C4-2B (cell line): Measurements from ENCODE around the gene ASB16.

Source experiments
- H3K27ac ChIP-seq: fragments of 450-650 bp; 2 replicates; pipeline ENCODE4 v1.5.1; 2017
- CTCF ChIP-seq: fragments of 450-650 bp; conservative IDR thresholded peaks from 2 replicates; pipeline ENCODE4 v1.5.1; 2017; ENCODE audit warnings: mild to moderate bottlenecking
- ZFX ChIP-seq: fragments of 450-650 bp; IDR thresholded peaks from 2 replicates; pipeline ENCODE4 v1.6.1; 2017

Gene ASB16

DNA sequence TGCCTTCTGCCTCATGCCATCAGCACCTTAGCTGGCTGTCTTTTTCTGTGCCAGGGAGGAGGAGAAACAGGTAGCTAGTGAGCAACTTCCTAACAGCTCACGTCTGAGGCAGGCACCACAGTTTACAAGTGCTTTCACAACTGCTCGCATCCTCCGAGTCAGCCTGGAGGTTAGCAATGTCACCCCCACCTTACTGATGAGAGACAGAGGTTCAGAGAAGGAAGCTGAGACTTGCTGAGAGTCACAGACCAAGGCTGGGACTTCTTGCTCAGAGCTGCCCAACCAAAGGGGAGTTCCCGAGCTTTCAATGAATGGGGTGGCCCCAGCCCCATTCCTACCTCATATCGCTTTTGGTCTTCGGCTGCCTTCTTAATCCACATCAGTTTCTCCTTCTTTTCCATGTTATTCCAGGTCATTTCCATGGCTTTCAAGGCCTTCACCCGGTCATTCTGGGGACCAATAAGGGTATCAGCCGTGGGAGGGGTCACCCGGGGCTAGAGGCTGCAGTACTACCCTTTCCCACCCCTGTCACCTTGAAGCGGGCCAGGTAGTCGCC is 39.4 kb downstream of the ASB16 start:
- H3K27ac ChIP-seq, result no peak overlapping the region
- TF ChIP-seq CTCF (no peak), ZFX (no peak)

DNA sequence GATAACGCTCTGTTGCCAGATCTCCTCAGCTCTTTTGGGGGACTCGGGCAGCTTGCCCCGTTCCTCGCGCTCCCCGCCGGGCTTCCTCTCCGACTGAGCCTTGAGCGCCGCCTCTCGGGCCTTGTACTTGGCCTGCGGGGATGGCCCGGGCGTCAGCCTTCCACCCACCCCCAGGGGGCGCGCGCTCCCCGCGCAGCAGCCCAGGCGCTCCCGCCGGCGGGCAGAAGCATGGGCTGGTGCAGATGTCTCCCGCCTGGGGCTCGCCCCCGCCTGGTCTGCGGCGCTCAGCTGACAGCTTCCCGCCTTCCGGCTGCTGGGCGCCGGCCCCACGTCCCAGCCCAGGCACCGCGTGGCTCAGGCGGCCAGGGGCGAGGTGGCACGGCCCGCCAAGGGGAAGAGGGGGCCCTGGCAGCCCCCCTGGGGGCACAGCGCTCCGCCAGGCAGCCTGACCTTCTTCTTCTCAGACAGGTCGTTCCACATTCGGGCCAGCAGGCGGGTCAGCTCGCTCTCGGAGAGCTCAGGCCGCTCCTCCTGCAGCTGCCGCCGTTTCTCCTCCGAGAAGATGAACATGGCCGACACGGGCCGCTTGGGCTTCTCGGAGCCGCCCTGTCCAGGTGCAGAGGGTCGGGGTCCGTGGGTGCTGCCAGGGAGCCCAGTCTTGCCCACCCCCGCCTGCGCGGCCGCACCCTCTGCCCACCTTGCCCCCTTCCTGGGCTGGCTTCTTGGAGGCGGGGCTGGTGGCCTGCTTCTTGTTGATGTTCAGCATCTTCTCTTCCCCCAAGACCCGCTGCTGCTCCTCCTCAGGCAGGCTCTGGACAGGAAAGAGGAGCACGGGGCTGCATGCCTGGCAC is 40.1 kb downstream of the ASB16 start:
- no peak overlapping the region for H3K27ac ChIP-seq
- peak; percentile 27 for TF ChIP-seq CTCF
- no peak for TF ChIP-seq ZFX

DNA sequence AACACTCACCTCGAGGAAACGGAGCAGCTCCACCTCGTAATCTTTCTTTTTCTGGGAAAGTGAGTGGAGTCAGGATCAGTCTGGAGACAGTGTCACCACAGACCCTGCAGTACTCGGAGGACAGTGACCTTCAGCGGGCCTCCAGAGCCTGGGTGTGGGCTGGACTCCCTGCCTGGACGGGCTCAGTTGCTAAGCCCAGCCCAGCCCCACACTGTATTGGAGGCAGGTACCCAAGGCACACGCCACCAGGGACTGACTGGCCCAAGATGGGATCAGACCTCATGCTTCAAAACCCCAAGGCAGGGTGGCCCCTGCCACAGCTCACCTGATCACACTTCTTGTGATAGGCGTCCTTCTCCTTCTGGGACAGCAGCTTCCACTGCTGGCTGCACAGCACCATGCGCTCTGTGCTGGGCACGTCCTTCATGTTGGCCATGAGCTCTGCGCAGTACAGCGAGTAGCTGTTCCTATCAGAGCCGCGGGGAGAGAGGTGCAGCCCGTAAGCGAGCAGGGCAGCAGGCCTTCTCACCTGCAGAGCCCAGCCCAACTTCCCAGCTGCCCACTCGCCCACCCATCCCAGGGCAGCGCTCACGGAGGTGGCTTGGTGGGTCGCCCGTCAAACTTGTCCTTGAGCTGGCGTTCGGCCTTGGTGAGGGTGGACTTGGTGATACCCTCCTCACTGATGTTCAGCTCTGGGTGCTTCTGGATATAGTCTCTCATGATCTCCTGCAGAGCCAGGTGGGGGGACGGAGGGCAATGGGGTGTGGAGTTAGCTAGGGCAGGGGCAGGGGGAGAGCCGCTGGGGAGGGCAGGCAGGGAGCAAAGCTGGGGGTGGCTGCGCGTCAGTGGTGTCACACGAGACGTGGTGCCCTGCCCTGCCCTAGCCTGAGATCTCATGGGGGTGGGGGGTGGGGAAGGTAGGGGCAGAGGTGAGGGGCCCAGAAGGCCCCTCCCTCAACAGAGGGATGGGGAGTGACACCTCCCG is 41.1 kb downstream of the ASB16 start:
- no peak overlapping the region for H3K27ac ChIP-seq
- TF ChIP-seq CTCF (no peak), ZFX (no peak)

DNA sequence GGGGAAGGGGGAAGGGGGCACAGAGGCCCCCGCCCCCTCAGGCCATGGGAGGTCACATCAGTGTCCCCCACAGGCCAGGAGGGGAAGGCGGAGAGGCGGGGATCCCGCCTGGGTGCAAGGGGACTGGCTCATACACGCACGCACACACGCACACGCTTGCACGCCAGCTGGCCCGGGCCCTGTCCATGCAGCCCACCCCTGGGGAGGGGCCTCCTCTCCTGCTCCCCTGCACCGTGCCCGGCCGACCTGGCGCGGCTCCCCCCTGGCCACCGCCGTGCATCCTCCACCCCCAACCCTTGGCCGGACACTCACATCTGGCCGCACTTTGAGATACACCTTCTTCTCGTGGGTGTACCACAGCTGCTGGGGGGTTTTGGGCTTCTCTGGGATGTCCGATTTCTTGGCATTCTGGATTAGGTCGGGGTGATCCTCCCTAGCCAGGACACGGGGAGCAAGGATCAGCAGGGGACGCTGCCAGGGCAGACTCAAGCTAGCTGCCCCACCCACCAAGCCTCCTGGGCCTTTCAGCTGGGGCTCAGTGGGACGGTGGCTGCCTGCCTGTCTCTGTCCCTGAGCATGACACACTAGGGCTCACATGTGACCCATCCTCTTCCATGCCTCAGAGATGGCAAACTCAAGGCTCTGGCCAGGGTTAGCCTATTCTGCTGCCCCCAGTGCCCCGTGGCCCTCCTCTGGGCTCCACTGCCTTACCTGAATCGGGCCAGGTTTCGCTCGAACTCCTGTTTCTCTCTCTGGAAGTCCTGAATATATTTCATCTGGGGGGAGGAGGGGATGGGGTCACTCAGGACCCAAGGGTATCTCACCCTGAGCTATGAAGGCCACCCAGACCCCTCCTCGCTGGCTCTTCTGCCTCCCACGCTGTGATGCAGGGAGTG is 42.3 kb downstream of the ASB16 start:
- TF ChIP-seq CTCF (no peak), ZFX (no peak)
- H3K27ac ChIP-seq, result no peak overlapping the region

DNA sequence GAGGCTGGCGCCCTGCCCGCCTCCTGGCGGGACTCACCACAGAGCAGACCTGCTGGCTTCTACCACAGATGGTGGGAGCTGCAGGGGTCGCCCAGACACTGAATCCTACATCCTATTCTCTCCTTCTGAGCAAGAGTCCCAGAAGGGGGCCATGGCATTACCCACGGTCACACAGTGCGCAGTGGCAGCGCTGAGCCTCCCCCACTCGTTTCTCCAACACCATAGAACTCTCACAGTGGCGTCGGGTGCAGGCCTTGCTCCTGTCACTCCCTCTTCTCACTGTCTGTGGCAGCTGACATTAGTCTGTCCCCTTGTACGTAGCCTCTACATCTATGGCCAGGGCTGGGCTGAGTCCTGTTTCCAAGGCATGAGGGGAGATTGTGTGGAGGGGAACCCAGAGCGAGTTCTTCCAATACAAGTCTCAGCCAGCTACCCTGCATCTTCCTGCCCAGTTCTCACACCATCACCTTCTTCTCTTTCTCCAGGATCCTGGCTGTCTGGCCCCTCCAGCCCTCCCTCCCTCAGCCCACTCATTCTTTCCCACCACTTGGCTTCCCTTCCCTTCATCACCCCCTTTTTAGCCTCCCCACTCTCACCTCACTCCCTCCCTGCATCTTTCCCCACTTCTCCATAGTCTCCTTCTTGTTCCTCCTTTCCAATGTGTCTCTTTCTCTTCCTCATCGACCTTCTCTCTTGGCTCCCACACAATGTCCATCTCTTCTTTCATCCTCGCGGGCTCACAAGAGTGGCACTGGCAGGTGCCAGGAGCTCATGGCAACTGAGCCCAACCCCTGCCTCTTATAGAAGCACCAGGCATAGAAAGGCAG is 43.1 kb downstream of the ASB16 start:
- H3K27ac ChIP-seq, result no peak overlapping the region
- no peak for TF ChIP-seq ZFX
- TF ChIP-seq CTCF, result no peak

DNA sequence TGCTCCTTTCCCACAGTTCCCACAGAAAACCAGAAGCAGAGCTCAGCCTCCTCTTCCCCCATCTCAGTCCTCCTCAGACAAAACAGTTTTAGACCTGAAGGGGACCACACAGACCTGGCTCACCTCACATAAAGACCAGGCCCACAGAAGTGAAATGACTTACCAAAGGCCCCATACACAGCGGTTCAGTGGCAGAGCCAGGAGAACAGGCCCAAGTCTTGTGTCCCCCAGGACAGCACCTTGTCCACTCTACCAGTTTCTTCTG is 43.7 kb downstream of the ASB16 start:
- H3K27ac ChIP-seq, result no peak overlapping the region
- TF ChIP-seq CTCF (no peak), ZFX (no peak)
